Neural crest cell (in vitro differentiated cells): ENCODE results near the gene ZNF536. TPM values are rescaled to one million over a fixed set of nuclear protein-coding genes. Genes with fewer than 3 reads are reported as not detected.

Experiments used
- DNase-seq: peaks from one replicate; pipeline ENCODE4 v3.0.0; 2021; ENCODE audit warnings: low read depth, mixed read lengths, low spot score
- H3K27ac Mint-ChIP-seq: one replicate; pipeline ENCODE4 v1.8.0; 2021; ENCODE audit warnings: mild to moderate bottlenecking, mixed read lengths; ENCODE audit not compliant: unreplicated experiment
- H3K27me3 Mint-ChIP-seq: 2 replicates; pipeline ENCODE4 v1.8.0; 2021; ENCODE audit warnings: low read depth, mild to moderate bottlenecking, mixed read lengths
- H3K36me3 Mint-ChIP-seq: 2 replicates; pipeline ENCODE4 v1.8.0; 2021; ENCODE audit warnings: low read depth, mild to moderate bottlenecking, mixed read lengths
- H3K4me1 Mint-ChIP-seq: 2 replicates; pipeline ENCODE4 v1.8.0; 2021; ENCODE audit warnings: mixed read lengths
- H3K4me3 Mint-ChIP-seq: one replicate; pipeline ENCODE4 v1.8.0; 2021; ENCODE audit warnings: mild to moderate bottlenecking, mixed read lengths
- H3K9me3 Mint-ChIP-seq: 2 replicates; pipeline ENCODE4 v1.8.0; 2021; ENCODE audit warnings: mixed read lengths
- total RNA-seq: library from RNA; stranded (reverse); gene quantifications from 2 replicates; pipeline ENCODE4 v1.2.1, GENCODE V29; 2021
- TF ChIP-seq, protein P1 (sequence below): fragments of 200-600 bp; sonication (generic); conservative IDR thresholded peaks from 2 replicates; pipeline ENCODE4 v1.5.0; 2021; ENCODE audit warnings: antibody characterized with exemption, mild to moderate bottlenecking

The ZNF536 gene
- total RNA-seq, 1 donor from 2014 or later: 22.0 TPM

- H3K4me1 Mint-ChIP-seq: peaks cover 5% of the 10 kb centered on the region
- no peaks in the 10 kb centered on the region for H3K9me3 Mint-ChIP-seq
- TF ChIP-seq, protein P1, sequence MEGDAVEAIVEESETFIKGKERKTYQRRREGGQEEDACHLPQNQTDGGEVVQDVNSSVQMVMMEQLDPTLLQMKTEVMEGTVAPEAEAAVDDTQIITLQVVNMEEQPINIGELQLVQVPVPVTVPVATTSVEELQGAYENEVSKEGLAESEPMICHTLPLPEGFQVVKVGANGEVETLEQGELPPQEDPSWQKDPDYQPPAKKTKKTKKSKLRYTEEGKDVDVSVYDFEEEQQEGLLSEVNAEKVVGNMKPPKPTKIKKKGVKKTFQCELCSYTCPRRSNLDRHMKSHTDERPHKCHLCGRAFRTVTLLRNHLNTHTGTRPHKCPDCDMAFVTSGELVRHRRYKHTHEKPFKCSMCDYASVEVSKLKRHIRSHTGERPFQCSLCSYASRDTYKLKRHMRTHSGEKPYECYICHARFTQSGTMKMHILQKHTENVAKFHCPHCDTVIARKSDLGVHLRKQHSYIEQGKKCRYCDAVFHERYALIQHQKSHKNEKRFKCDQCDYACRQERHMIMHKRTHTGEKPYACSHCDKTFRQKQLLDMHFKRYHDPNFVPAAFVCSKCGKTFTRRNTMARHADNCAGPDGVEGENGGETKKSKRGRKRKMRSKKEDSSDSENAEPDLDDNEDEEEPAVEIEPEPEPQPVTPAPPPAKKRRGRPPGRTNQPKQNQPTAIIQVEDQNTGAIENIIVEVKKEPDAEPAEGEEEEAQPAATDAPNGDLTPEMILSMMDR: no peak
- H3K27me3 Mint-ChIP-seq: peaks cover 13% of the 10 kb centered on the region
- DNase-seq: no peak
- no peak overlapping the region for H3K4me3 Mint-ChIP-seq
- no peaks in the 10 kb centered on the region for H3K36me3 Mint-ChIP-seq
- H3K27ac Mint-ChIP-seq: no peak overlapping the region
Observed at GRCh38 chr19:30387311-30388115, 15.3 kb downstream of the ZNF536 start.

DNA sequence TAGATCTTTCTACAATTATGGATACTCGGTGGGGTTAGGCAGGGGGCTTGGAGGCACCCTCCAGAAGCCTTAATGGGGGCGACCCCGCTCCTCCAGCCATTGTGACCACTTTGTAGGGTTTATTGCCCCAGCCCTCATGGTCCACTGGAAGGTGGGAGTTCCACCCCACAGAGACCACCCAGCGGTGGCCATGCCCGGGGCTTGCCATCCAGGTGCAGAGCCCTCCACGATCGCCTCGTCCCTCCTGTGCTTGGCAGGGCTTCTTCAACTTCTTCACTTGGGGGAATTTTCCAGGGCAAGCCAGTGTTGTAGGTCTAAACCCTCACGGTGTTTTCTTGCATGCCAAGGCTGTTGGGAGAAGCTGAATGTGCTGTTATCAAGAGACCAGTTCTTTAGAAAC is 16.1 kb downstream of the ZNF536 start:
- H3K36me3 Mint-ChIP-seq: no peaks in the 10 kb centered on the region
- no peak overlapping the region for H3K27ac Mint-ChIP-seq
- peaks cover 5% of the 10 kb centered on the region for H3K4me1 Mint-ChIP-seq
- H3K9me3 Mint-ChIP-seq: no peaks in the 10 kb centered on the region
- TF ChIP-seq, protein P1: no peak
- no peak overlapping the region for H3K4me3 Mint-ChIP-seq
- no peak for DNase-seq
- peaks cover 20% of the 10 kb centered on the region for H3K27me3 Mint-ChIP-seq

DNA sequence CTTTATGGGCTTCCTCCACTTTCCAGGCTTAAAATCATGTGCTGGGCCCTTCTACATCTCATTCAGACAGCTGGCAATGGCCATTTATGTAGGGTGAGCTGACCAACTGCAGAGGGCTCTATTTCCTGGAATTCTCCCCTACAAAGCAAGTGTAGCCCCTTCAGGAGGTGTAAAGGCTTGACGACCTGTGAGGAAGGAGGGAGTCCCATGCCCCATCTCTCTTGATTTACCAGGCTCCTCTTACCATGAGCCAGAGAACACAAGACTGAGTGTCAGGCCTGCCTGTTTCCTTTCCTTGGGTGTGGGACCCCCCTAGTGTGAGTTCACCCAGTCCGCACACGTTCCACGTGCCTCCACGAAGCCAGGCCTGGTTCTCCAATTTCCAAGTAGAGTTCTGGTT is 16.6 kb downstream of the ZNF536 start:
- no peak overlapping the region for H3K4me3 Mint-ChIP-seq
- TF ChIP-seq, protein P1: no peak
- H3K27me3 Mint-ChIP-seq: peaks cover 25% of the 10 kb centered on the region
- H3K4me1 Mint-ChIP-seq: peaks cover 5% of the 10 kb centered on the region
- no peak for DNase-seq
- no peaks in the 10 kb centered on the region for H3K36me3 Mint-ChIP-seq
- no peaks in the 10 kb centered on the region for H3K9me3 Mint-ChIP-seq
- H3K27ac Mint-ChIP-seq: no peak overlapping the region

GRCh38 chr19:30390356-30390988 is 18.3 kb downstream of the ZNF536 start:
- TF ChIP-seq, protein P1: no peak
- no peak for DNase-seq
- Mint-ChIP-seq H3K27ac (no peak overlapping the region), H3K9me3 (no peaks in the 10 kb centered on the region), H3K4me1 (peaks cover 5% of the 10 kb centered on the region), H3K36me3 (no peaks in the 10 kb centered on the region), H3K4me3 (no peak overlapping the region), H3K27me3 (peaks cover 38% of the 10 kb centered on the region)

DNA sequence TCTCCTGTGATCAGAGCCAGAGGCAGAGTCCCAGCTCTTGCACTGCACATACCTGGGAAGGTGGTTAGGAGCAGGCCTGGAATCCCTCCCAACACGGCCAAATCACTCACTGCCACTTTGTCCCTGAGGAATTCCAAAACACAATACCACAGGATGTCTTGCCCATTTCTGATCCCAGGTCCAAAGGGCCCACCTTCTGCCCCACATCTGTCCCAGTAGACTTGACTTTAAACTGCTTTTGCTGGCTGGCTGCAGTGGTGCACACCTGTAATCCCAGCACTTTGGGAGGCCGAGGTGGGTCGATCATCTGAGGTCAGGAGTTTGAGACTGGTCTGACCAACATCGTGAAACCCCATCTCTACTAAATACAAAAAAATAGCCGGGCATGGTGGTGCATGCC is 18.9 kb downstream of the ZNF536 start:
- no peak overlapping the region for H3K27ac Mint-ChIP-seq
- peaks cover 44% of the 10 kb centered on the region for H3K27me3 Mint-ChIP-seq
- no peaks in the 10 kb centered on the region for H3K9me3 Mint-ChIP-seq
- DNase-seq: no peak
- no peaks in the 10 kb centered on the region for H3K36me3 Mint-ChIP-seq
- no peak overlapping the region for H3K4me3 Mint-ChIP-seq
- peaks cover 5% of the 10 kb centered on the region for H3K4me1 Mint-ChIP-seq
- TF ChIP-seq, protein P1: no peak
